ENCODE measurements around the gene PDIA4. TPM values are rescaled to one million over a fixed set of nuclear protein-coding genes. Genes with fewer than 3 reads are reported as not detected.
"Not testable (repeated sequence)": the region's sequence is repeated elsewhere in the genome, so short reads cannot be mapped to it uniquely, and the experiment has no call there.

PDIA4 gene
- total RNA-seq, 4 donors from 2014 or later = 48.6 to 61.8 (median 57.4) TPM

DNA sequence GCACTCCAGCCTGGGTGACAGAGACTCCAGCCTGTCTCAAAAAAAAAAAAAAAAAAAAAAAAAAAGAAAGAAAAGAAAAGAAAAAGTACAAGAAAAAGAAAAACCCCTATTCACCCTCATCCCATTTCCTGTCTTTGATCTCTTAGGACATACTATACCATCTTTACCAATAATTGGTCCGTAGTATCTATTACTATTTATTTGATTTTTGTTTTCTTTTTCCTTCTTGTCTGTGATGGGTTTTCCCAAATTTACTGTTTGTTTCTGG is 41.6 kb downstream of the PDIA4 start:
- no peak for TF ChIP-seq POLR2AphosphoS5 (IDR thresholded peaks at IDR 0.05)
- no peak for TF ChIP-seq POLR2A (IDR thresholded peaks at IDR 0.05)
- TF ChIP-seq EP300 (IDR thresholded peaks at IDR 0.05) = no peak
- no peak for TF ChIP-seq CTCF (IDR thresholded peaks at IDR 0.05)
- WGBS = 27% methylated on average over 1 of the region's 1 CpG

DNA sequence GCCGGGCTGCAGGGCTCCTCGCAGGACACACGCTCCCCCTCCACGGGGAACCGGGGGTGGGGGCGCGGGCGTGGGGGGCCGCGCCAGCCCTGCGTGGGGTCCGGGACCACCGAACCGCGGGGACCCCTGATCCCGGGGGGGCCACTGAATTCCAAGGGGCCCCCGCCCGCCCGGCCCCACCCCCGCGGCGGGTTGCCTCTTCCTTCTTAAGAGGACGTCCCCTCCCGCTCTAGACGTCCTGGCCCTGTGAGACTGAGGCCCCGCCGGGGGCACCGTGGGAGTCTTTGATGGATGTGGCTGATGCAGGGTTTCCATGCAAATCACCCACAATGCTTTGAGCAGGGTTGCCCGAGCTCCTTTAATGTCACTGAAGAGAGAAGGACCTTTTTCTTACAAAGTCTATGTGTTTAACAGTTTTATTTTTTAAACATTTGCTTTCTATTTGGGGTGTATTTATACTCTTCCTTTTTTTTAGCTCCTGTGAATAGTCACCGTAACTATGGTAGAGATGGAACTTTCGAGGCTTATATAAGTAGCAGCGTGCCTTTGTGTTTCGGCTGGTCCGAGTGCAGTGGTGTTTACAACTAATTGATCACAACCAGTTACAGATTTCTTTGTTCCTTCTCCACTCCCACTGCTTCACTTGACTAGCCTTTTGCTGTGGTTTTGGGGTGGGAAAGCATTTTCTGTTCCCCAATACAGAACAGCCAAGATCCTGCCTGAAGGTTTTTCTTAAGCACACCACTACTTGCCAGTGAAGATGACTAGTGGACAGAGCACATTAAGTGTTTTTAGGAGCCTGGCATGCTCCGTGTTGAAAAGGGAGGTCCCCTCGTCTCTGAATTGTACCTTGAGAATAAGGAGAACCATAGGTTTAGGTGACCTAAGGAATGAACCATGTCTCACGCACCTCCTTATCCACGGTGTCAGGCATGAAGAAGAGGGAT is 44.8 kb downstream of the PDIA4 start:
- H3K4me1 ChIP-seq = peaks cover 34% of the 10 kb centered on the region

More for the DNA sequence above, 41.6 kb downstream of the PDIA4 start:
- no peaks in the 10 kb centered on the region for H3K36me3 ChIP-seq
- H3K4me1 ChIP-seq = peaks cover 36% of the 10 kb centered on the region
- H3K4me3 ChIP-seq = peak overlapping the region; percentile 67
- no peaks in the 10 kb centered on the region for H3K27me3 ChIP-seq
- no peaks in the 10 kb centered on the region for H3K9me3 ChIP-seq
- H3K27ac ChIP-seq = peak overlapping the region; percentile 80
- DNase-seq (ENCODE audit: low spot score in 2 of 2) = no peak

GRCh38 chr7:148982654-148983199 is 45.6 kb downstream of the PDIA4 start:
- WGBS = 2% methylated on average over 23 of the region's 23 CpGs
- no peaks in the 10 kb centered on the region for H3K9me3 ChIP-seq
- H3K4me1 ChIP-seq = peaks cover 26% of the 10 kb centered on the region
- TF ChIP-seq POLR2AphosphoS5 (IDR thresholded peaks at IDR 0.05) = no peak
- TF ChIP-seq EP300 (IDR thresholded peaks at IDR 0.05) = no peak
- no peak for TF ChIP-seq CTCF (IDR thresholded peaks at IDR 0.05)
- no peak for TF ChIP-seq POLR2A (IDR thresholded peaks at IDR 0.05)
- peak overlapping the region; percentile 73 for H3K4me3 ChIP-seq
- no peak for DNase-seq (ENCODE audit: low spot score in 2 of 2)
- no peaks in the 10 kb centered on the region for H3K27me3 ChIP-seq
- H3K27ac ChIP-seq = no peak overlapping the region
- H3K36me3 ChIP-seq = no peaks in the 10 kb centered on the region

More for the DNA sequence above, 44.8 kb downstream of the PDIA4 start:
- Histone ChIP-seq H3K27me3 (no peaks in the 10 kb centered on the region), H3K4me3 (peak overlapping the region; percentile 73), H3K27ac (peak overlapping the region; percentile 47), H3K9me3 (no peaks in the 10 kb centered on the region), H3K36me3 (no peaks in the 10 kb centered on the region)
- DNase-seq (ENCODE audit: low spot score in 2 of 2) = peak in 1 of 2 donors; percentile 80
- 0% methylated on average over 18 of the region's 38 CpGs for WGBS
- TF ChIP-seq EP300 (IDR thresholded peaks at IDR 0.05) (no peak), POLR2AphosphoS5 (IDR thresholded peaks at IDR 0.05) (no peak), POLR2A (IDR thresholded peaks at IDR 0.05) (no peak), CTCF (IDR thresholded peaks at IDR 0.05) (no peak)

DNA sequence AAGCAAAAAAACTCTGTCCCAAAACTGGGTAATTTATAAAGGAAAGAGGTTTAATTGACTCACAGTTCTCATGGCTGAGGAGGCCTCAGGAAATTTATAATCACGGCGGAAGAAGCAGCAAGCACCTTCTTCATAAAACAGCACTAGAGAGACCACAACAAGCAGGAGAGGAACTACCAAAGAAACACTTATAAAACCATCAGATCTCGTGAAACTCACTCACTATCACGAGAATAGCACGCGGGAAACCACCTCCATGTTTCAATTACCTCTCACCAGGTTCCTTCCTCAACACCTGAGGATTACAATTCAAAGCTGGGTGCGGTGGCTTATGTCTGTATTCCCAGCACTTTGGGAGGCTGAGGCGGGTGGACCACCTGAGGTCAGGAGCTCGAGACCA is 48.5 kb downstream of the PDIA4 start:
- 82% methylated on average over 9 of the region's 9 CpGs for WGBS
- H3K9me3 ChIP-seq = no peaks in the 10 kb centered on the region
- no peaks in the 10 kb centered on the region for H3K27me3 ChIP-seq
- TF ChIP-seq CTCF (IDR thresholded peaks at IDR 0.05) (no peak), POLR2AphosphoS5 (IDR thresholded peaks at IDR 0.05) (no peak), POLR2A (IDR thresholded peaks at IDR 0.05) (no peak), EP300 (IDR thresholded peaks at IDR 0.05) (no peak)
- H3K36me3 ChIP-seq = no peaks in the 10 kb centered on the region
- no peak for DNase-seq (ENCODE audit: low spot score in 2 of 2)
- H3K4me3 ChIP-seq = no peak overlapping the region
- no peak overlapping the region for H3K27ac ChIP-seq
- peaks cover 23% of the 10 kb centered on the region for H3K4me1 ChIP-seq

DNA sequence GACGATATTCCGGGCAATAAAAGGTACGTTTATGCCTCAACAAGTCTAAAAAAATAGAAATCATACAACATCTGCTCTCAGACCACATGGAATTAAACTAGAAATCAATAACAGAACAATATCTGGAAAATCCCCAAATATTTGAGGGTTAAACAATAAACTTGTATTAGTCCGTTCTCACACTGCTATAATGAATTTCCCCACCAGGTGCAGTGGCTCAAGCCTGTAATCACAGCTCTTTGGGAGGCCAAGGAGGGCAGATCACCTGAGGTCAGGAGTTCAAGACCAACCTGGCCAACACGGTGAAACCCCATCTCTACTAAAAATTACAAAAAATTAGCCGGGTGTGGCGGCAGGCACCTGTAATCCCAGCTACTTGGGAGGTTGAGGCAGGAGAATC is 49.2 kb downstream of the PDIA4 start:
- peaks cover 17% of the 10 kb centered on the region for H3K4me1 ChIP-seq
- not testable (repeated sequence) for H3K36me3 ChIP-seq

More for the DNA sequence above, 49.2 kb downstream of the PDIA4 start:
- H3K4me3 ChIP-seq; DNase-seq (ENCODE audit: low spot score in 2 of 2); H3K9me3 ChIP-seq; H3K27ac ChIP-seq; H3K27me3 ChIP-seq: not testable (repeated sequence)
- WGBS = 78% methylated on average over 7 of the region's 7 CpGs
